ENCODE results near the gene TRPC1. TPM values are rescaled to one million over a fixed set of nuclear protein-coding genes. Genes with fewer than 3 reads are reported as not detected.

The TRPC1 gene
- total and polyA plus RNA-seq, 2 experiments from 2014 or later = 7.0 to 36.6 TPM

GRCh38 chr3:142837526-142837925, 113.7 kb downstream of the TRPC1 start:
- Histone ChIP-seq H3K27ac (ENCODE audit: low read depth) (no peak overlapping the region), H3K4me1 (ENCODE audit: insufficient read depth) (no peaks in the 10 kb centered on the region), H3K9me2 (ENCODE audit: insufficient read depth) (no peaks in the 10 kb centered on the region), H3K79me2 (replicated peaks; ENCODE audit: insufficient read depth) (no peaks in the 10 kb centered on the region), H3K4me2 (no peak overlapping the region), H3K27me3 (ENCODE audit: insufficient read depth) (no peaks in the 10 kb centered on the region), H4K20me1 (replicated peaks; ENCODE audit: insufficient read depth) (no peaks in the 10 kb centered on the region), H3F3A (replicated peaks; ENCODE audit: low read depth) (no peaks in the 10 kb centered on the region), H3K4me3 (no peak overlapping the region), H3K36me3 (ENCODE audit: insufficient read depth) (no peaks in the 10 kb centered on the region), H2AFZ (no peak overlapping the region)
- H3K27me3 Mint-ChIP-seq (ENCODE audit: insufficient read depth, low read depth, poor library complexity) = peaks cover 5% of the 10 kb centered on the region
- H3K4me1 Mint-ChIP-seq = no peaks in the 10 kb centered on the region
- no peak for DNase-seq (ENCODE audit: low spot score)
- no peak for TF ChIP-seq CTCF (conservative IDR thresholded peaks at IDR 0.05; ENCODE audit: low read depth in 2 of 2)
- no peak for TF ChIP-seq ZNF331 (CRISPR knock-in tag; IDR thresholded peaks at IDR 0.05; ENCODE audit: low read depth)
- no peak for TF ChIP-seq JUNB (IDR thresholded peaks at IDR 0.05; ENCODE audit: unreplicated experiment)
- no peak for TF ChIP-seq ETS1 (IDR thresholded peaks at IDR 0.05)
- no peak for TF ChIP-seq ZNF114 (CRISPR knock-in tag; IDR thresholded peaks at IDR 0.05)
- TF ChIP-seq STAT1 (IDR thresholded peaks at IDR 0.05; ENCODE audit: unreplicated experiment) = no peak
- TF ChIP-seq CREB1 (CRISPR knock-in tag; IDR thresholded peaks at IDR 0.05; ENCODE audit: low read depth) = no peak
- TF ChIP-seq POLR2AphosphoS5 (IDR thresholded peaks at IDR 0.05; ENCODE audit: low read depth) = no peak
- no peak for TF ChIP-seq EZH2 (IDR thresholded peaks at IDR 0.05; ENCODE audit: low read depth, unreplicated experiment)
- TF ChIP-seq ZNF462 (CRISPR knock-in tag; IDR thresholded peaks at IDR 0.05) = no peak
- TF ChIP-seq NANOG (IDR thresholded peaks at IDR 0.05; ENCODE audit: borderline replicate concordance) = no peak
- TF ChIP-seq EZH2phosphoT487 (IDR thresholded peaks at IDR 0.05; ENCODE audit: unreplicated experiment) = no peak
- TF ChIP-seq REST (IDR thresholded peaks at IDR 0.05; ENCODE audit: unreplicated experiment) = no peak
- no peak overlapping the region for H3K27ac Mint-ChIP-seq
- ATAC-seq = no peak
- H3K9me3 Mint-ChIP-seq = no peaks in the 10 kb centered on the region; the same call in 2 of the 3 replicates
- no peak overlapping the region for H3K4me3 Mint-ChIP-seq
- peaks cover 11% of the 10 kb centered on the region for H3K36me3 Mint-ChIP-seq (ENCODE audit: low read depth)
